Stomach (tissue), 9 donors: ENCODE data around the gene WNT9B. TPM values are rescaled to one million over a fixed set of nuclear protein-coding genes. Genes with fewer than 3 reads are reported as not detected.
A peak's percentile ranks its signal among the peaks of the same experiment; 100 is the strongest.

Experiments used
- DNase-seq, 2 donors: peaks; one replicate each; pipeline versions ENCODE4 v3.0.0 to v3.0.0-alpha.2; 2013 to 2019
- H3K27ac ChIP-seq, 5 donors: fragments of 200-600 bp in 4 of 5; sonication (generic) in 4 of 5; one replicate each; pipeline ENCODE4 v1.5.1; 2013 to 2019; ENCODE audit warnings: mild to moderate bottlenecking in 1 of 5, moderate library complexity in 1 of 5
- H3K27me3 ChIP-seq, 3 donors: fragments of 200-600 bp; sonication (generic); one replicate each; pipeline ENCODE4 v1.5.1; 2017 to 2019; ENCODE audit warnings: mixed run types in 1 of 3
- H3K36me3 ChIP-seq, 4 donors: fragments of 200-600 bp; sonication (generic); 1 replicate in 3 of 4; 2 replicates in 1 of 4; pipeline ENCODE4 v1.5.1; 2016 to 2019
- H3K4me1 ChIP-seq, 4 donors: fragments of 200-600 bp; sonication (generic); one replicate each; pipeline ENCODE4 v1.5.1; 2016 to 2019
- H3K4me3 ChIP-seq, 4 donors: fragments of 200-600 bp; sonication (generic) in 3 of 4; one replicate each; pipeline ENCODE4 v1.5.1; 2016 to 2019; ENCODE audit warnings: mild to moderate bottlenecking in 1 of 4
- H3K9me3 ChIP-seq, 4 donors: fragments of 200-600 bp; sonication (generic); one replicate each; pipeline ENCODE4 v1.5.1; 2016 to 2019
- EP300 ChIP-seq: sonication (generic); formaldehyde crosslinking; IDR thresholded peaks from one replicate; pipeline ENCODE4 v1.6.1; 2017; ENCODE audit warnings: antibody characterized with exemption
- POLR2A ChIP-seq, 4 donors: fragments of 450-650 bp; IDR thresholded peaks; one replicate each; pipeline ENCODE4 v1.6.1; 2016; ENCODE audit warnings: antibody characterized with exemption in 4 of 4, control low read depth in 2 of 4, mild to moderate bottlenecking in 1 of 4, moderate library complexity in 1 of 4
- POLR2AphosphoS5 ChIP-seq, 3 donors: sonication (generic); formaldehyde crosslinking; IDR thresholded peaks; one replicate each; pipeline ENCODE4 v1.6.1; 2016; ENCODE audit warnings: antibody characterized with exemption in 3 of 3
- WGBS, 5 donors: extraction: QIAGEN DNeasy Blood & Tissue Kit in 3 of 5; methylation state at CpG; one replicate each; pipeline versions ENCODE4 v1.1.5 to v1.1.7; 2013 to 2018; 5-methylcytosine and 5-hydroxymethylcytosine counted together
- intact Hi-C: fragments of 100-400 bp; cut with DNase I; formaldehyde crosslinking; loops from one replicate; pipeline ENCODE4 v1.15.1; 2023; ENCODE audit warnings: low total_unique reads
- polyA plus RNA-seq, 3 donors: library from polyadenylated mRNA; stranded (reverse); fragments of 200-250 nt; gene quantifications; one replicate each; pipeline ENCODE4 v1.2.3, GENCODE V29; 2013
- total RNA-seq, 5 donors: library from RNA; depleted of rRNA; stranded (reverse); fragments of >200 nt; gene quantifications; one replicate each; pipeline versions ENCODE4 v1.1.0 to v1.2.3, GENCODE V29; 2014 to 2016
- TF ChIP-seq, protein P1 (sequence below), 7 experiments: fragments of 450-650 bp in 4 of 7; fragments of 200-600 bp in 3 of 7; sonication (generic) in 3 of 7; IDR thresholded peaks; one replicate each; pipeline ENCODE4 v1.5.1; 2016 to 2019; ENCODE audit warnings: antibody characterized with exemption in 7 of 7, control low read depth in 2 of 7, mild to moderate bottlenecking in 1 of 7
- donor health status: healthy with polysubstance abuse.
- donor health status: Bipolar disorder and iron deficiency.
- donor health status: healthy.

The WNT9B gene
- total and polyA plus RNA-seq, 8 donors, result 0.05 TPM; not detected in 7

DNA sequence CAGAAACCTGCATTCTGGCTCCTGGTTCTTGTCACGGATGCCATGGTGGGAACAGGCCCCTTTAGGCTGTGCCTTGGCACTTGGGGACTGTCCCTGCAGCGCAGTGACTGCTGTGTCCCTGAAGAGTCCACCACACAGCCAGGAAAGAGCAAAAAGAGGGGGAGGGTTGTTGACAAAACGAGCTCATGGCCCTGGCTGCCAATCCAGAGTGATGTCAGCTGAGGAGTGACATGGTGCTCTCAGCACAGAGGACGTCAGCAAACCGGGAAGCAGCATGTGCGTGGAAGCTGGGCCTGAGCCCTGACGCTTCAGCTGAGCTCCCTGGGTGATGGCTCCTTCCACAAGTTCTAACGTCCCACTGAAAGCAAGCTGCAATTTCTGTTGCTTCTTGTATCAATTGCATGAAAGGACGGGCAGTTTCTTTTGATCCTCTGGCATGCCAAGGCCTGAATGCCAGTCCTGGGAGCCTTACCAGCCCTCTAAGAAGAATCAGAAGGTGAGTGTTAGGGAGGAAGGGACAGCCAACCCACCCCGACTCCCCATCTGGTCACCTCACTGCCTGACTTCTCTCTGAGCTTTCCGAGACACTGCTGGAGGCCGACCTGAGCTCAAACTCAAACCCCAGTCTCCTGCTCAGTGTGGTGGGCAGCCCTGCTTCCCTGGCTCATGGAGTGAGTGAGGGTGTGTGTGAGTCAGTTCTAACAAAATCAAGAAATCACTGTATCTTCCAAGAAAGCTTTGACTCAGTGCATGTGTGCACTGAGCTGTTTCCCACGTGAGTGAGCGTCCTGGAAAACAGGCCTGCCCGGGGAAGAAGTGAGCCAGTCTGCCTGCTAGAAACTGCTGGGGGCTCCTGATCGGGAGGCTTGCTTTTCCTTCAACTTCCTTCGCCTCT is 18.2 kb upstream of the WNT9B start:
- TF ChIP-seq POLR2AphosphoS5 (IDR thresholded peaks at IDR 0.05), result no peak
- TF ChIP-seq, protein P1, sequence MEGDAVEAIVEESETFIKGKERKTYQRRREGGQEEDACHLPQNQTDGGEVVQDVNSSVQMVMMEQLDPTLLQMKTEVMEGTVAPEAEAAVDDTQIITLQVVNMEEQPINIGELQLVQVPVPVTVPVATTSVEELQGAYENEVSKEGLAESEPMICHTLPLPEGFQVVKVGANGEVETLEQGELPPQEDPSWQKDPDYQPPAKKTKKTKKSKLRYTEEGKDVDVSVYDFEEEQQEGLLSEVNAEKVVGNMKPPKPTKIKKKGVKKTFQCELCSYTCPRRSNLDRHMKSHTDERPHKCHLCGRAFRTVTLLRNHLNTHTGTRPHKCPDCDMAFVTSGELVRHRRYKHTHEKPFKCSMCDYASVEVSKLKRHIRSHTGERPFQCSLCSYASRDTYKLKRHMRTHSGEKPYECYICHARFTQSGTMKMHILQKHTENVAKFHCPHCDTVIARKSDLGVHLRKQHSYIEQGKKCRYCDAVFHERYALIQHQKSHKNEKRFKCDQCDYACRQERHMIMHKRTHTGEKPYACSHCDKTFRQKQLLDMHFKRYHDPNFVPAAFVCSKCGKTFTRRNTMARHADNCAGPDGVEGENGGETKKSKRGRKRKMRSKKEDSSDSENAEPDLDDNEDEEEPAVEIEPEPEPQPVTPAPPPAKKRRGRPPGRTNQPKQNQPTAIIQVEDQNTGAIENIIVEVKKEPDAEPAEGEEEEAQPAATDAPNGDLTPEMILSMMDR (IDR thresholded peaks at IDR 0.05), result no peak
- no peak for TF ChIP-seq EP300
- no peak for TF ChIP-seq POLR2A (IDR thresholded peaks at IDR 0.05)
- 60 to 70% (median 64%) methylated on average over 14 to 17 of the region's 17 CpGs for WGBS, 5 donors

GRCh38 chr17:46833840-46834208 is 17.6 kb upstream of the WNT9B start:
- WGBS, 5 donors, result 83 to 93% (median 87%) methylated on average over 2 of the region's 2 CpGs
- H3K4me1 ChIP-seq, result no peaks in the 10 kb centered on the region
- intact Hi-C loops, result no loop called here
- no peak for DNase-seq
- no peaks in the 10 kb centered on the region for H3K36me3 ChIP-seq
- no peak overlapping the region for H3K27ac ChIP-seq
- TF ChIP-seq, protein P1 (IDR thresholded peaks at IDR 0.05), result no peak
- TF ChIP-seq EP300, result no peak
- no peak for TF ChIP-seq POLR2A (IDR thresholded peaks at IDR 0.05)
- no peak for TF ChIP-seq POLR2AphosphoS5 (IDR thresholded peaks at IDR 0.05)
- peaks cover 0 to 49% (median 0%) of the 10 kb centered on the region in 3 donors for H3K27me3 ChIP-seq
- H3K9me3 ChIP-seq, result no peaks in the 10 kb centered on the region
- no peak overlapping the region for H3K4me3 ChIP-seq

More for the DNA sequence above, 18.2 kb upstream of the WNT9B start:
- DNase-seq, result peak in 1 of 2 donors; percentile 43
- H3K36me3 ChIP-seq, result no peaks in the 10 kb centered on the region
- no peaks in the 10 kb centered on the region for H3K4me1 ChIP-seq
- no peak overlapping the region for H3K4me3 ChIP-seq
- H3K9me3 ChIP-seq, result no peaks in the 10 kb centered on the region
- no peak overlapping the region for H3K27ac ChIP-seq
- intact Hi-C loops, result no loop called here
- peaks cover 0 to 54% (median 0%) of the 10 kb centered on the region in 3 donors for H3K27me3 ChIP-seq

- peaks cover 0 to 40% (median 0%) of the 10 kb centered on the region in 3 donors for H3K27me3 ChIP-seq
- no peaks in the 10 kb centered on the region for H3K9me3 ChIP-seq
- no peak overlapping the region for H3K27ac ChIP-seq
- 91 to 98% (median 95%) methylated on average over 3 of the region's 3 CpGs for WGBS, 5 donors
- no peaks in the 10 kb centered on the region for H3K36me3 ChIP-seq
- intact Hi-C loops, result no loop called here
- no peaks in the 10 kb centered on the region for H3K4me1 ChIP-seq
- no peak for DNase-seq
- TF ChIP-seq POLR2A (IDR thresholded peaks at IDR 0.05), result no peak
- TF ChIP-seq, protein P1 (IDR thresholded peaks at IDR 0.05), result no peak
- no peak for TF ChIP-seq EP300
- TF ChIP-seq POLR2AphosphoS5 (IDR thresholded peaks at IDR 0.05), result no peak
- H3K4me3 ChIP-seq, result no peak overlapping the region
These were observed 16.5 kb upstream of the WNT9B start for GRCh38 chr17:46834846-46835245.

GRCh38 chr17:46836500-46836899 is 14.9 kb upstream of the WNT9B start:
- WGBS, 5 donors, result 54 to 73% (median 57%) methylated on average over 2 of the region's 2 CpGs
- Histone ChIP-seq H3K36me3 (no peaks in the 10 kb centered on the region), H3K27me3 (peaks cover 3 to 47% (median 7%) of the 10 kb centered on the region in 3 donors), H3K4me3 (no peak overlapping the region), H3K4me1 (peaks cover 0 to 3% (median under 1%) of the 10 kb centered on the region in 4 donors), H3K9me3 (no peaks in the 10 kb centered on the region), H3K27ac (no peak overlapping the region)
- no peak for DNase-seq
- intact Hi-C loops, result no loop called here
- TF ChIP-seq, protein P1 (IDR thresholded peaks at IDR 0.05), result no peak
- no peak for TF ChIP-seq POLR2A (IDR thresholded peaks at IDR 0.05)
- TF ChIP-seq EP300, result no peak
- no peak for TF ChIP-seq POLR2AphosphoS5 (IDR thresholded peaks at IDR 0.05)
